ENCODE data around the gene ELK3.

DNA sequence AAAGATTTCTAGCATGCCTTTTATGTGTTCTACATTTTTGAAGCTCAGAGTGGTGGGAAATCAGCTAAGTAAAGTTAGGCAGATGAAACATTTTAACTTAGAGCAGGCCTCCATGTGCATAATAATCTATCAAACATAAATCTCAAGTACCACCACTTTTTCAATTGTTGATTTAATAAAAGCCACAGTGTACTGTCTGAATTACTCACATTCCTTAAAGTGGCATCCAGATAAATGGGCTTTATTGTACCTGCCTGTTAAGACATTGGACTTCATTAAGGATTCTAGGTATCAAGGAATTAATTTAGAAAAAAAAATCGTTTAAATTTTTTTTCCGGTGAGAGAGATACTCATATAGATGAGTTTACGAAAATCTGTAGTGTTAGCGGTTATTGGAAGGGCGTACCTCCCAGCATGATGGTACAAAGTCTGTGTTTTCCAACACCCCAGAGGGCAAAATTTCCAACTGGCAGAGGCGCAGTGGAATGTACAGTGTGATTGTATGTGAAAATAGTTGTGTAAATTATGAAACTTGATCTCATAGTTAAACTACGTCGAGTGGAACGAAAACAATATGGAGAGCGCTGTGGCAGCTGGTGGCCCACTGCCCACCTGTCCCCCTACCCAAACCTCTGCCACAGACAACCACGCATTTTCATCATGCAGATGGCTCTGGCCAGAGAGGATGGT, 25.0 kb downstream of the ELK3 start:
- TF ChIP-seq, protein P1, sequence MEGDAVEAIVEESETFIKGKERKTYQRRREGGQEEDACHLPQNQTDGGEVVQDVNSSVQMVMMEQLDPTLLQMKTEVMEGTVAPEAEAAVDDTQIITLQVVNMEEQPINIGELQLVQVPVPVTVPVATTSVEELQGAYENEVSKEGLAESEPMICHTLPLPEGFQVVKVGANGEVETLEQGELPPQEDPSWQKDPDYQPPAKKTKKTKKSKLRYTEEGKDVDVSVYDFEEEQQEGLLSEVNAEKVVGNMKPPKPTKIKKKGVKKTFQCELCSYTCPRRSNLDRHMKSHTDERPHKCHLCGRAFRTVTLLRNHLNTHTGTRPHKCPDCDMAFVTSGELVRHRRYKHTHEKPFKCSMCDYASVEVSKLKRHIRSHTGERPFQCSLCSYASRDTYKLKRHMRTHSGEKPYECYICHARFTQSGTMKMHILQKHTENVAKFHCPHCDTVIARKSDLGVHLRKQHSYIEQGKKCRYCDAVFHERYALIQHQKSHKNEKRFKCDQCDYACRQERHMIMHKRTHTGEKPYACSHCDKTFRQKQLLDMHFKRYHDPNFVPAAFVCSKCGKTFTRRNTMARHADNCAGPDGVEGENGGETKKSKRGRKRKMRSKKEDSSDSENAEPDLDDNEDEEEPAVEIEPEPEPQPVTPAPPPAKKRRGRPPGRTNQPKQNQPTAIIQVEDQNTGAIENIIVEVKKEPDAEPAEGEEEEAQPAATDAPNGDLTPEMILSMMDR (IDR thresholded peaks at IDR 0.05), result no peak
- TF ChIP-seq EZH2 (IDR thresholded peaks at IDR 0.05) (no peak), EZH2phosphoT487 (IDR thresholded peaks at IDR 0.05) (no peak)
